AG10803 (cell line): ENCODE data around the gene CKAP2.

Experiments used
- DNase-seq: peaks from one replicate; pipeline ENCODE4 v3.0.0; 2010; ENCODE audit warnings: low read depth
- H3K4me3 ChIP-seq: 2 replicates; pipeline ENCODE4 v1.5.1; 2011; ENCODE audit warnings: mild to moderate bottlenecking, low read length, control low read depth
- CTCF ChIP-seq: conservative IDR thresholded peaks from 2 replicates; pipeline ENCODE4 v1.5.1; 2011; ENCODE audit warnings: mild to moderate bottlenecking, low read length, control low read depth, inconsistent platforms

The CKAP2 gene

GRCh38 chr13:52414051-52414450 lies 41.2 kb upstream of the CKAP2 start:
- TF ChIP-seq CTCF: no peak
- no peak for DNase-seq
- H3K4me3 ChIP-seq: no peak overlapping the region

- no peak overlapping the region for H3K4me3 ChIP-seq
- no peak for TF ChIP-seq CTCF
- DNase-seq: peak; percentile 73
Observed at GRCh38 chr13:52414963-52415362, 40.3 kb upstream of the CKAP2 start.

GRCh38 chr13:52419080-52419479 lies 36.2 kb upstream of the CKAP2 start:
- H3K4me3 ChIP-seq: no peak overlapping the region
- no peak for DNase-seq
- no peak for TF ChIP-seq CTCF

GRCh38 chr13:52421216-52421615 lies 34.1 kb upstream of the CKAP2 start:
- DNase-seq: no peak
- no peak overlapping the region for H3K4me3 ChIP-seq
- no peak for TF ChIP-seq CTCF

- no peak for TF ChIP-seq CTCF
- no peak for DNase-seq
- no peak overlapping the region for H3K4me3 ChIP-seq
Observed at GRCh38 chr13:52428295-52428694, 27.0 kb upstream of the CKAP2 start.

- no peak for TF ChIP-seq CTCF
- H3K4me3 ChIP-seq: no peak overlapping the region
- DNase-seq: no peak
Observed at GRCh38 chr13:52432456-52432855, 22.8 kb upstream of the CKAP2 start.

GRCh38 chr13:52446265-52446664 lies 9.0 kb upstream of the CKAP2 start:
- no peak for DNase-seq
- no peak overlapping the region for H3K4me3 ChIP-seq
- TF ChIP-seq CTCF: no peak
